VCaP (cell line): Measurements from ENCODE around the gene RECQL5.

Source experiments
- H3K27ac ChIP-seq: fragments of 450-650 bp; 2 replicates; pipeline ENCODE4 v1.5.1; 2017
- TF ChIP-seq, protein P1 (sequence below): fragments of 450-650 bp; conservative IDR thresholded peaks from 2 replicates; pipeline ENCODE4 v1.5.1; 2017; ENCODE audit warnings: mild to moderate bottlenecking, moderate library complexity

The RECQL5 gene

DNA sequence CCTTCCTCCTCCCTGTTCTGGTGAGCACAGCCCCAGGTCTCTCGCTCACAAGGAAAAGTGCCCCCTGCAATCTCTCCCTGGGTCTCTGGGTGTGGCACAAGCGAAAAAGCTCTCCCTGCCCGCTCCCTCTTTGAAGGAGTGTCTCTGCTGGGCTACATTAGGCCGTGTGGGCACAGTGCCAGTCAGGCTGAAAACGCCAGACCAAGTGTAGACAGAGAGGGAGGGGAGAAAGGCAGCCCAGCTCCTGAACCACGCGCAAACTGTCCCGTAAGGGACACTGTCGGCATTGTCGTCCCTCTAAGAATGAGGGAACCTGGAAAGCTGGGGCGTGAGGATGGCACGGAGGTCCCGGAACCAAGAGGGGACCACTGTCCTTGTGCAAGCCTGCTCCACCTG lies 29.8 kb downstream of the RECQL5 start:
- no peak overlapping the region for H3K27ac ChIP-seq
- TF ChIP-seq, protein P1, sequence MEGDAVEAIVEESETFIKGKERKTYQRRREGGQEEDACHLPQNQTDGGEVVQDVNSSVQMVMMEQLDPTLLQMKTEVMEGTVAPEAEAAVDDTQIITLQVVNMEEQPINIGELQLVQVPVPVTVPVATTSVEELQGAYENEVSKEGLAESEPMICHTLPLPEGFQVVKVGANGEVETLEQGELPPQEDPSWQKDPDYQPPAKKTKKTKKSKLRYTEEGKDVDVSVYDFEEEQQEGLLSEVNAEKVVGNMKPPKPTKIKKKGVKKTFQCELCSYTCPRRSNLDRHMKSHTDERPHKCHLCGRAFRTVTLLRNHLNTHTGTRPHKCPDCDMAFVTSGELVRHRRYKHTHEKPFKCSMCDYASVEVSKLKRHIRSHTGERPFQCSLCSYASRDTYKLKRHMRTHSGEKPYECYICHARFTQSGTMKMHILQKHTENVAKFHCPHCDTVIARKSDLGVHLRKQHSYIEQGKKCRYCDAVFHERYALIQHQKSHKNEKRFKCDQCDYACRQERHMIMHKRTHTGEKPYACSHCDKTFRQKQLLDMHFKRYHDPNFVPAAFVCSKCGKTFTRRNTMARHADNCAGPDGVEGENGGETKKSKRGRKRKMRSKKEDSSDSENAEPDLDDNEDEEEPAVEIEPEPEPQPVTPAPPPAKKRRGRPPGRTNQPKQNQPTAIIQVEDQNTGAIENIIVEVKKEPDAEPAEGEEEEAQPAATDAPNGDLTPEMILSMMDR, result no peak

DNA sequence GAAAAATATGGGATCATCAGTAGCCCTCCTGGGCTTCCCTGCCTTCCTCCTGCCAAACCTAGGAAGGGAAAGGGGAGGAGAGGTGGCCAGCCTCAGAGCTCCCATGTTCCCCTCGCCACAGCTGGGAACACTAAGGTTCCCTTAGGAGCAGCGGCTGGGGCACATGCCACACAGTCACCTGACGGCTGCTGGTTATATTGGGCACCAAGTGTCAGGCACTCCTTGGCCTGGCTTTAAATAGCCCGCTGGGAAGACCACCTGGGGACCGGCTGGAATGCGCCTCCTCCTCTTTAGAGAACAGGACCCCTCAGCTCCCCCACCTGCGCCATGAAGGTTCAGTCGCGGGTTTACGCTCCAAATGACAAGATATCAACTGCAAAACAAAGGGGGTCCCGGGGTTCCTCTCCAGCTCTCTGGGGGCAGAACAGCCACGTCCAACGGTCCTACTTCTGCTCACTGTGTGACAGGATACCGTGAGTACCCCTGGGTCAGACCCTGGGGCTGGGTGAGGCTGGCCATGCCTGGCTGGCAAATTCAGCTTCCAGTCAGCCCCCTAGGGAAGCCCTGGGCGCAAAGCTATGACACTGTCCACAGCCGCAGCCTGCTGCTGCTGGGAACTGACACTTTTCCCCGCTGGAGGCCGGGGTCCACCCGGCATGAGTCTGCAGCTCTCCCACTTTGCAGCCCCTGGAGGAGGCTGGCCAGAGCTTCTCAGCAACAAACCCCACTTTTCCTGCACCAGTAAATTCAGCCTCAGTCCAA lies 30.4 kb downstream of the RECQL5 start:
- TF ChIP-seq, protein P1, result no peak
- H3K27ac ChIP-seq, result no peak overlapping the region

DNA sequence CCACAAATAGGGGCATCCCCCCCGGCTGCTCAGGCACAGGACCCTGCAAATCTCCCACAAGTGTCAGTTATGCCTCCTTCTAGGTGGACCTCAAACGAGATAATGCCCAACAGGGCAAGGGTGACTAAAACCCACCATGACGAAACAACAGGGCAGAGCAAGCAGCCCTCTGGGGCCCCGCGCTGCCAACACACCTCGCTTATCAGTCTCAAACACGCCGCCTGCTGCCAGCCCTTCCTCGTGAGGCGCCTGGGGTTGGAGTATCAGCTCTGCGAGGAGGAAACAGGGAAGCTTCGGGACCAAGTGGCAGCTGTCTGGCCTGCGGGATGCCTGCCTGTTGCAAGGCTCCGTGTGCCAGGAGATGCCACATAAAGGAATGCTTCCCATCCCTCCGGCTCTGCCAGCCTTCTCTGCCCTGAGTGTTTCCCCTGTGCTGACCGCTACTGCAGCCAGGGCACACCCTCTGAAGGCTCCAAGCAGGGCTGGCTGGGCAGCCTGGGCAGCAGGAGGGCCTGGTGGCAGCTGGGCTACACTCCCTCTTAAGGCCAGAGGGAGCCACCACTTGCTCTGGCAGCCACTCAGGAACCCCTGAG lies 31.2 kb downstream of the RECQL5 start:
- H3K27ac ChIP-seq, result no peak overlapping the region
- TF ChIP-seq, protein P1, result no peak

DNA sequence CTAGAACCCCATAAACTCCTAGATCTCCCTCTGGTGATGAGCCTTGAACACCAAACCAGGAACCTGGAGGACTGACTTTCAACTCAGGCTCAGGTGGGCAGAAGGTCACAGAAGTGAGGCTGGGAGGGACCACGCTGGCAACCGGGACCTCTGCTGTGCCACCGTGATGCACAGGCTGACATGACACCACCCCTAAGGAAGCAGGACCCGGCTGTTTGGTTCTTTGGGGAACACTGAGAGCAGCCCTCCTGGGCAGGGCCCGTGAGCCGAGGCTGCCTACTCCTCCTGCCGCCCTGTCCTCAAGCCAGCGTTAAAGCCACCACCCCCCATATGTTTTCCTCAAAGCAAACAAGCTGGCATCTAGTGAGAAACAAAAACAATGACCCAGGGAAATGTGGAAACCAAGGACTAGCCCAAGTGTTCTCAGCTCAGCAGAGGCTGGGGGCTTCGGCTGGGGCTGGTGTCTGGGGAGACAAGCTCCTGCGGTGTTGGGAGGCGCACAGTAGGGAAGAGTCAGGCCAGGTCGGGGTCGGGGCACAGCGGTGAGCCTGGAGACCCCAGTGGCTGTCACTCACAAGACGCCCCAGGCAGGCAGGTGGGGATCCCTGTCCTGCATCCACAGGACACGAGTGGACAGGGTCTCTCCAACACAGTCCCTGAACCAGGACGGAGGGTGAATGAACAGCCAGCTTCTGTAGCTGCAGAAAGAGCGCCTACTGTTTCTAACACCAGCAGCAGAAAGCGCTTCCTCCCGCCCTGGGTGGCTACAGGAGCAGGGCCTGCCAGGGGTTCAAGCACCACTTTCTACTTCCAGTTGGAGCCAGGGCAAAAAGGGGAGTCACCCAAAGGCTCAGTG lies 32.0 kb downstream of the RECQL5 start:
- TF ChIP-seq, protein P1, result no peak
- no peak overlapping the region for H3K27ac ChIP-seq

DNA sequence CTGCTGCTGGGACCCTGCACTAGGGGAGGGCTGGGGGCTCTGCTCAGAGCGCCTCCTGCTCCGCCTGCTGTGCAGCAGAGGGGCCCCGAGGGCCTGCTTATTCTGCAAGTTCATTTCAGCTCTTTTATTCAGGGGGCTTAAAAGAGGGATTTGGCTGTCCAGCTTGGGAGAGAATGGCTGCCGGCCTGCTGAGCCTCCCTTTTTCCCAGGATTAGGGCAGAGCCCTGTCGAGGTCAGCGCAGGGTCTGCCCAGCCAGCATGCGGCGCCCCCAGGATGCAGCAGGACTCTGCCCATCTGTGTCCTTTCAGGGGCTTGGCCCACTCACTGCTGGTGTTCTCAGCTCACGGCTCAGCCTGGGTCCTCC lies 32.6 kb downstream of the RECQL5 start:
- peak overlapping the region; percentile 65 for H3K27ac ChIP-seq
- TF ChIP-seq, protein P1, result no peak

DNA sequence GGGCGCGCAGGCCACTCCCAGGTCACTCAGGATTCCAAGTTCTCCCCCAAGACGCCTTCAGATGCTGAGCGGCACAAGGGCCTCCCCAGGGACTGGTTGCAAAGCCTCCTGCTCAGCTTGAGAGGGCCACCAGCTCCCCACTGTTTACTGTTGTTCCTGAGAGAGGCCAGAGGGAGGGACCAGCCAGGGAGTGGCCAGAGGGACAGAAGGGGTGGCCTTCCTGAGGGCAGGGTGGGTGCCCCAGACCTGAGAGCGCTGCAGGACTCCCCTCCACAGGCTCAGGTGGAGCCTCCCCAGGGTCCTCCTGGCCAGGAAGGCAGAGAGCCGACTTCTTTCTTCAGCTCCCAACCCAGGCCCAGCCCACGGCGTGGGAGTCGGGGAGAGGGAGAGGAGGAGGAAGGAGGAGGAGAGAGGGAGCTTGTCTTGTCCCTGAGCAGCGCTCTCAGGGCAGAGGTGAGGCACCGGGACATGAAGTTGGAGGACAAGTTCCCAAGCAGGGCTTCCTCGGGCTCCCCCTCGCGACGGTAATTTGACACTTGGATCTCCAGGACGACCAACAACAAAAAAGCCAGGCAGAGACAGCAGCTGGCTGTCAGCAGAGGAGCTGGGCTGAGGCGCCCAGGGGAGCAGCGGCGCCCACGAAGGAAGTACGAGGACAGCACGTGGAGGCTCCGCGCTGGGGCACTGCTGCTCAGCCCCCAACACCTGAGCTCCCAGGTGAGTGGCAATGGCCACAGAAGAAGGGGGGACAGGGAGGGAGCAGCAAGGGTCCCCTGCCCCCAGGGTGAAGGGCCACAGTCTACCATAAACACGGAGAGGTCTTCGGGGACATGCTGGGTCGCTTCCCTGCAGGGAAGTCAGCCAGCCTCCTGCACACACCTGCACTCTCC lies 33.2 kb downstream of the RECQL5 start:
- TF ChIP-seq, protein P1, result peak; percentile 79
- H3K27ac ChIP-seq, result peak overlapping the region; percentile 65
